CD4-positive, CD25-positive, alpha-beta regulatory T cell (primary cell): ENCODE data around the gene PHAF1. TPM values are rescaled to one million over a fixed set of nuclear protein-coding genes. Genes with fewer than 3 reads are reported as not detected.

Source experiments
- ATAC-seq, 2 donors: fragments of 150-1000 bp; cut with Tn5 transposase; one replicate each; pipeline ENCODE4 v1.10.0; 2021; ENCODE audit warnings: low read depth in 2 of 2, moderate number of reproducible peaks in 2 of 2, moderate library complexity in 1 of 2
- DNase-seq, 3 donors: peaks; one replicate each; pipeline versions ENCODE4 v3.0.0 to v3.0.0-alpha.2; 2012 to 2022; ENCODE audit warnings: mixed read lengths in 1 of 3
- H3K27ac ChIP-seq: one replicate; pipeline ENCODE4 v1.7.0; 2013; ENCODE audit warnings: mild to moderate bottlenecking, low read length; ENCODE audit not compliant: insufficient read depth, poor library complexity, severe bottlenecking
- H3K27me3 ChIP-seq: one replicate; pipeline ENCODE4 v1.7.0; 2013; ENCODE audit warnings: low read length; ENCODE audit not compliant: control insufficient read depth, insufficient read depth
- H3K36me3 ChIP-seq: one replicate; pipeline ENCODE4 v1.7.0; 2013; ENCODE audit warnings: mild to moderate bottlenecking, low read length, moderate library complexity; ENCODE audit not compliant: control insufficient read depth, insufficient read depth
- H3K4me1 ChIP-seq: 2 replicates; pipeline ENCODE4 v1.7.0; 2013; ENCODE audit warnings: mild to moderate bottlenecking, low read length; ENCODE audit not compliant: insufficient read depth, control insufficient read depth, poor library complexity, severe bottlenecking
- H3K4me3 ChIP-seq: one replicate; pipeline ENCODE4 v1.7.0; 2013; ENCODE audit warnings: low read depth, mild to moderate bottlenecking, low read length, moderate library complexity
- H3K9me3 ChIP-seq, 2 experiments: 1 replicate in 1 of 2; 2 replicates in 1 of 2; pipeline ENCODE4 v1.7.0; 2013; ENCODE audit warnings: low read length in 2 of 2, mild to moderate bottlenecking in 1 of 2, moderate library complexity in 1 of 2; ENCODE audit not compliant: control insufficient read depth in 2 of 2
- H3K27ac Mint-ChIP-seq, 3 donors: one replicate each; pipeline ENCODE4 v1.8.0; 2020 to 2022; ENCODE audit warnings: mild to moderate bottlenecking in 3 of 3, mixed read lengths in 3 of 3, moderate library complexity in 2 of 3
- H3K27me3 Mint-ChIP-seq: one replicate; pipeline ENCODE4 v1.8.0; 2022; ENCODE audit warnings: mild to moderate bottlenecking, mixed read lengths
- H3K36me3 Mint-ChIP-seq: one replicate; pipeline ENCODE4 v1.8.0; 2020; ENCODE audit warnings: mixed read lengths
- H3K4me1 Mint-ChIP-seq, 4 donors: one replicate each; pipeline ENCODE4 v1.8.0; 2020 to 2022; ENCODE audit warnings: mixed read lengths in 4 of 4, mild to moderate bottlenecking in 1 of 4
- H3K4me3 Mint-ChIP-seq, 4 donors: one replicate each; pipeline ENCODE4 v1.8.0; 2020 to 2022; ENCODE audit warnings: mild to moderate bottlenecking in 4 of 4, mixed read lengths in 4 of 4, moderate library complexity in 3 of 4
- H3K9me3 Mint-ChIP-seq, 7 donors: one replicate each; pipeline ENCODE4 v1.8.0; 2020 to 2022; ENCODE audit warnings: mixed read lengths in 7 of 7, mild to moderate bottlenecking in 3 of 7, moderate library complexity in 2 of 7
- polyA plus RNA-seq, 4 donors: library from polyadenylated mRNA; unstranded; fragments of 300-500 nt; fragmentation: Illumina TruSeq; gene quantifications; one replicate each; pipeline ENCODE4 v1.2.3, GENCODE V29; 2021
- total RNA-seq: library from RNA; stranded (reverse); gene quantifications from one replicate; pipeline ENCODE4 v1.2.3, GENCODE V29; 2022

PHAF1 gene
- total and polyA plus RNA-seq, 5 donors from 2014 or later, result 10.0 to 19.2 (median 12.0) TPM

DNA sequence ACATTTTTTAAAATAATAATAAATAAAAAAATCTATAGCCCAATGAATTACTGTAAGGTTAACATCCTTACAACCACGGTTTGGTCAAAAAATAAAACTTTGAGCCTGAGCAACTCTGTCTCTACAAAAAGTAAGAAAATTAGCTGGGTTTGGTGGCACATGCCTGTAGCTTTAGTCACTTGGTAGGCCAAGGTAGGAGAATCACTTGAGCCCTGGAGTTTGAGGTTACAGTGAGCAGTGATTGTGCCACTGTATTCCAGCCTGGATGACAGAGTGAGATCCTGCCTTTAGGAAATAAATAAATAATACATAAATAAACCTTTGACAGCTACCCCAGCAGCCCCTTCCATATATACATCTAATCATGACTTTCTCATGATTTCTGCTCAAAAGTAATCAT, 26.9 kb upstream of the PHAF1 start:
- Mint-ChIP-seq H3K4me3 (no peak overlapping the region), H3K4me1 (peaks cover 10 to 19% (median 13%) of the 10 kb centered on the region in 4 donors), H3K9me3 (no peaks in the 10 kb centered on the region), H3K27ac (no peak overlapping the region), H3K27me3 (no peaks in the 10 kb centered on the region), H3K36me3 (peaks cover 10% of the 10 kb centered on the region)
- H3K27ac ChIP-seq, result no peak overlapping the region
- DNase-seq (no peak), ATAC-seq (no peak)
- no peaks in the 10 kb centered on the region for H3K27me3 ChIP-seq
- H3K4me1 ChIP-seq, result no peaks in the 10 kb centered on the region
- H3K9me3 ChIP-seq, result no peaks in the 10 kb centered on the region
- no peak overlapping the region for H3K4me3 ChIP-seq
- peaks cover 16% of the 10 kb centered on the region for H3K36me3 ChIP-seq

DNA sequence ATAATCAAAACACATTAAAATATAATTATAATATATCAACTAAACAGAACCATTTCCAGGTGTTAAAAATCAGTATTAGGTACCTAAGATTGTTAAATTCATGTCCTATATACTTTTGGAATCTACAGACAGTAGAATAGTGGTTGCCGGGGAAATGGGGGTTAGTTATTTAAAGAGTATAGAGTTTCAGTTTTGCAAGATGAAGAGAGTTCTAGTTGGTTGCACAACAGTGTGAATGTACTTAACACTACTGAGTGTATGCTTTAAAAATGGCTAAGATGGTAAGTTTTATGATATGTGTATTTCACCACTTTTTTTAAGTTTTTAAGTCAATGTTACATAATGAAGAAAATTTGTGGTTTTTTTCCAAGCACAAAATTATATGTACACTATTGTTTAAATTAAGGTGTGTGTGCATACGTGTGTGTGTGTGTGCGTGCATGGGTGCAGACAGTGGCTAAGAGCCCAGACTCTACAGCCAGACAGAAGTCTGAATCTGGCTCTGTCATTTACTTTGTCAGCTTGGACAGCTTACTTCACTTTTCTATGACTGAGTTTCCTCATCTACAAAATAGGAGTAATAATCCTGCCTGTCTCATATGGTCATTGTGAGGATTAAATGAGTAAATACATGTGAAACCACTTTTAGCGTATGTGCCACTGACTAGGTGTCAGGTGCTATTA, 25.3 kb upstream of the PHAF1 start:
- Histone ChIP-seq H3K4me1 (no peaks in the 10 kb centered on the region), H3K36me3 (peaks cover 14% of the 10 kb centered on the region), H3K4me3 (no peak overlapping the region), H3K27me3 (no peaks in the 10 kb centered on the region), H3K27ac (no peak overlapping the region), H3K9me3 (no peaks in the 10 kb centered on the region)
- H3K4me1 Mint-ChIP-seq, result peaks cover 10 to 19% (median 12%) of the 10 kb centered on the region in 4 donors
- DNase-seq (no peak), ATAC-seq (no peak)
- H3K9me3 Mint-ChIP-seq, result no peaks in the 10 kb centered on the region
- H3K27me3 Mint-ChIP-seq, result no peaks in the 10 kb centered on the region
- peaks cover 7% of the 10 kb centered on the region for H3K36me3 Mint-ChIP-seq
- H3K27ac Mint-ChIP-seq, result no peak overlapping the region
- H3K4me3 Mint-ChIP-seq, result no peak overlapping the region

DNA sequence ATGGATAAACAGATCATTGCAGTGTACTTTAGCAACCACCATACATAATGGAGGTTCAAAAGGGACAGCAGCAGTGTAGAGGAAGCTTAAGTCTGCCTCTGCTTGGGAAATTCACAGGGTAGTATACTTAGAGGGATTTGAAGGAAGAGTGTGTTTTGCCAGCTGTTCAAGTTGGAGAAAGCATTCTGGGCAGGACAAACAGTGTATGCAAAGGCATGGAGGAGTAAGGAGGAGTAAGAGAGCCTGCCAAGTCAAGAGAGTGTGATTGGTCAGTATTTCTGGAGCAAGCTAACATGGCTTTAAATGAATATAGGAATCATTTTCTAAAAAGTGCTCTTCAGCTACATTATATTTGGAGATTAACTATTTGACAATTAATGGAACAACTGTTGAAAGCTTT, 22.9 kb upstream of the PHAF1 start:
- H3K27ac Mint-ChIP-seq, result no peak overlapping the region
- no peak for ATAC-seq
- H3K4me3 Mint-ChIP-seq, result no peak overlapping the region

DNA sequence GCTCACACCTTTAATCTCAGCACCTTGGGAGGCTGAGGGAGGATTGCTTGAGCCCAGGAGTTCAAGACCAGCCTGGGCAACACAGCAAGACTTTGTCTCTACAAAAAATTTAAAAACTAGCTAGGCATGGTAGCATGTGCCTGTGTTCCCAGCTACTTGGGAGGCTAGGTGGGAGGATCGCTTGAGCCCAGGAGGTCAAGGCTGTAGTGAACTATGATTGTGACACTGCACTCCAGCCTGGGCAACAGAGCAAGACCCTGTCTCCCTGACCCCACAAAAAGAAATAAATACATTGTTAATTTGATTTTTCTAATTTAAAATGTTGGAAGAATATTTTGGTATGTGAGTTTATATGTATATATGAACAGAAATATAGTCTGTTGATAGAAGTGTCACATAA, 22.4 kb upstream of the PHAF1 start:
- Histone ChIP-seq H3K4me1 (no peaks in the 10 kb centered on the region), H3K36me3 (peaks cover 12% of the 10 kb centered on the region), H3K4me3 (no peak overlapping the region), H3K27me3 (no peaks in the 10 kb centered on the region), H3K27ac (no peak overlapping the region), H3K9me3 (no peaks in the 10 kb centered on the region)
- DNase-seq, result no peak
- H3K36me3 Mint-ChIP-seq, result peaks cover 3% of the 10 kb centered on the region
- no peak overlapping the region for H3K27ac Mint-ChIP-seq
- no peaks in the 10 kb centered on the region for H3K27me3 Mint-ChIP-seq
- no peaks in the 10 kb centered on the region for H3K9me3 Mint-ChIP-seq
- ATAC-seq, result no peak
- no peak overlapping the region for H3K4me3 Mint-ChIP-seq
- peaks cover 7 to 20% (median 17%) of the 10 kb centered on the region in 4 donors for H3K4me1 Mint-ChIP-seq

More for the DNA sequence above, 22.9 kb upstream of the PHAF1 start:
- peaks cover 14% of the 10 kb centered on the region for H3K36me3 ChIP-seq
- H3K27me3 ChIP-seq, result no peaks in the 10 kb centered on the region
- DNase-seq, result no peak
- H3K27me3 Mint-ChIP-seq, result no peaks in the 10 kb centered on the region
- peaks cover 3% of the 10 kb centered on the region for H3K36me3 Mint-ChIP-seq
- H3K9me3 ChIP-seq, result no peaks in the 10 kb centered on the region
- H3K4me3 ChIP-seq, result no peak overlapping the region
- no peaks in the 10 kb centered on the region for H3K9me3 Mint-ChIP-seq
- H3K4me1 Mint-ChIP-seq, result peaks cover 5 to 18% (median 16%) of the 10 kb centered on the region in 4 donors
- H3K27ac ChIP-seq, result no peak overlapping the region
- H3K4me1 ChIP-seq, result no peaks in the 10 kb centered on the region

DNA sequence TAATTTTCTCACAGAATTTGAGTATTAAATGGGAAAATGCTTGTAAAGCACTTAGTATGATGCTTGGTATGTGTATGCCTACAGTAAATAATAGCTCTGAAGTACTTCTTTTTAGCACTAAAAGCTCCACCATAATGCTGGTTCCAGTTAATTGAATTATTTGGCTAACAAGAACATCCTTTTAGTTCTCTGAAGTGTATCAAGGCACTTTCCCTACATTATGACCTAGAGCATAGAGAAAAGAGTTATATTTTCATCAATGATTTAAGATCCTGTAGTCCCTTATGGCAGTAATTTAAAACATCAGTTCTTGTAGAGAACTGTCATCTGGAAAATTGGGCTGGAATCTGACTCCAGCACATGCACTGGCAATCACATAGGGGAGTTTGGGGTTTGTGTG, 21.9 kb upstream of the PHAF1 start:
- DNase-seq (no peak), ATAC-seq (no peak)
- no peak overlapping the region for H3K4me3 Mint-ChIP-seq
- peak overlapping the region in 1 of 3 donors; percentile 73 for H3K27ac Mint-ChIP-seq
- no peak overlapping the region for H3K4me3 ChIP-seq
- no peaks in the 10 kb centered on the region for H3K27me3 ChIP-seq
- peaks cover 7 to 21% (median 17%) of the 10 kb centered on the region in 4 donors for H3K4me1 Mint-ChIP-seq
- H3K27me3 Mint-ChIP-seq, result no peaks in the 10 kb centered on the region
- H3K36me3 ChIP-seq, result peaks cover 12% of the 10 kb centered on the region
- no peaks in the 10 kb centered on the region for H3K9me3 Mint-ChIP-seq
- H3K36me3 Mint-ChIP-seq, result peaks cover 3% of the 10 kb centered on the region
- no peaks in the 10 kb centered on the region for H3K4me1 ChIP-seq
- no peaks in the 10 kb centered on the region for H3K9me3 ChIP-seq
- no peak overlapping the region for H3K27ac ChIP-seq

DNA sequence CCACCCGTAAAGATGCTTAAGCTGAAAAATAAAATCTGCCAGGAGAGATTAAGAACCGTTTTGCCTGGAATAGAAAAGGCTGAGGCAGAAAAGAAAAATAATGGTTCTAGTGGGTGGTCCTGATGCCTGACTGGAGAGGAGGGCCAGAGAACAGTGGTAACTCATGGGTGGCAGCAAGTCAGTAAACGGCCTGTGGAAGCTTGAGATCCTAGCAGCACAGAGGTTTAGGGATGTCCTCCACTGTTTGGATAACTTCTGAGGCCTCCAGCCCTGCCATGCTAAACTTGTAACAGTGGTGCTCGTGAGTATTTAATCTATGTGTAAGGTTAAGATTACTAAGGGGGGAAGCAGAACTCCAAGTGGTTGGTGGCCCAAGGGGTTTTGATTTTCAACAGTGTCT, 21.2 kb upstream of the PHAF1 start:
- Mint-ChIP-seq H3K4me1 (peaks cover 7 to 21% (median 19%) of the 10 kb centered on the region in 4 donors), H3K4me3 (no peak overlapping the region), H3K27ac (peak overlapping the region in 1 of 3 donors; percentile 73), H3K9me3 (no peaks in the 10 kb centered on the region), H3K36me3 (peaks cover 3% of the 10 kb centered on the region), H3K27me3 (no peaks in the 10 kb centered on the region)
- Histone ChIP-seq H3K9me3 (no peaks in the 10 kb centered on the region), H3K4me1 (no peaks in the 10 kb centered on the region), H3K36me3 (peaks cover 12% of the 10 kb centered on the region), H3K27ac (no peak overlapping the region), H3K4me3 (no peak overlapping the region), H3K27me3 (no peaks in the 10 kb centered on the region)
- no peak for ATAC-seq
- no peak for DNase-seq

DNA sequence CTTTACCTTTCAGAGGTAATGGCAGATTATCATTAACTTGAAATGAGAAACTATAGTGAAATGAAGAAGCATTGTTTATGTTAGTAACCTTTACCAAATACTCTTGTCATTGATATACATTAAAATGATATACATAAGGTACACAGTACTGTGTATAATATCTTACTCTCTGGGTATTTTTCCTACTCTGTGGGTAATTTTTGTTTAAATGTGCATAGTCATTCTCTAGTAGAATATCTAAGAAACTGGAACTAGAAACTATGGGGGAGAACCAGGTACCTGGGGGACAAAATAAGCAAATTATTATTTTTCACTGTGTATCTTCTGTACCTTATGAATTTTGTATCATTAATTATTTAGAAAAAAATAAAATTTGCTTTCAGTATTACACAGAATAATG, 20.6 kb upstream of the PHAF1 start:
- Mint-ChIP-seq H3K9me3 (no peaks in the 10 kb centered on the region), H3K27ac (peak overlapping the region; percentile 1 to 73 (median 12)), H3K36me3 (peaks cover 3% of the 10 kb centered on the region), H3K27me3 (no peaks in the 10 kb centered on the region), H3K4me3 (no peak overlapping the region), H3K4me1 (peaks cover 9 to 24% (median 21%) of the 10 kb centered on the region in 4 donors)
- ATAC-seq (no peak), DNase-seq (no peak)
- no peak overlapping the region for H3K27ac ChIP-seq
- H3K4me3 ChIP-seq, result no peak overlapping the region
- peaks cover 7% of the 10 kb centered on the region for H3K36me3 ChIP-seq
- no peaks in the 10 kb centered on the region for H3K4me1 ChIP-seq
- H3K27me3 ChIP-seq, result no peaks in the 10 kb centered on the region
- H3K9me3 ChIP-seq, result no peaks in the 10 kb centered on the region

DNA sequence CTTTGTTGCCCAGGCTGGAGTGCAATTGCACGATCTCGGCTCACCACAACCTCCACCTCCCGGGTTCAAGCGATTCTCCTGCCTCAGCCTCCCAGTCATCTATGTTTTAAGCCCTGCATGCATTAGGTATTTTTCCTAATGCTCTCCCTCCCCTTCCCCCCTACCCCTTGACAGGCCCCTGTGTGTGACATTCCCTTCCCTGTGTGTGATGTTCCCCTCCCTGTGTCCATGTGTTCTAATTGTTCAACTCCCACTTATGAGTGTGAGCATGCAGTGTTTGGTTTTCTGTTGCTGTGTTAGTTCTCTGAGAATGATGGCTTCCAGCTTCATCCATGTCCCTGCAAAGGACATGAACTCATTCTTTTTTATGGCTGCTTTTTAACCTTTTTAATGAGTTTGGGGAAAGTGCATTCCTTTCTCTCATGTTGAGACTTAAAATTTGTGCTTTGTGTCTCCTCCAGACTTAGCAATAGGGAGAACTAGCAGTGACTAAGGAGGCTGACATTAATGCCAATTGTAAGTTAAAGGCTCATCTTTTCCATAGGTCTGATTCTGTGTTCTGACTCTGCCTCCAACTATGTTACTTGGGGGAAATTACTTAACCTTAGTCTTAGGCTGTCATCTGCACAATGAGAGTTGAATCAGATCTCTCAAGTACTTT, 17.7 kb upstream of the PHAF1 start:
- Histone ChIP-seq H3K36me3 (peaks cover 3% of the 10 kb centered on the region), H3K4me3 (no peak overlapping the region), H3K27ac (no peak overlapping the region), H3K4me1 (no peaks in the 10 kb centered on the region), H3K9me3 (no peaks in the 10 kb centered on the region), H3K27me3 (no peaks in the 10 kb centered on the region)
- no peak for DNase-seq
- ATAC-seq, result no peak
- Mint-ChIP-seq H3K27me3 (no peaks in the 10 kb centered on the region), H3K36me3 (no peaks in the 10 kb centered on the region), H3K9me3 (no peaks in the 10 kb centered on the region), H3K4me1 (peaks cover 7 to 16% (median 13%) of the 10 kb centered on the region in 4 donors), H3K4me3 (peak overlapping the region in 1 of 4 donors; percentile 58), H3K27ac (peak overlapping the region in 1 of 3 donors; percentile 40)
